ENCODE data around the gene SLC7A8. TPM values are rescaled to one million over a fixed set of nuclear protein-coding genes. Genes with fewer than 3 reads are reported as not detected.

SLC7A8 gene
- total RNA-seq, 4 donors from 2014 or later, result 15.9 to 152 (median 49.3) TPM

DNA sequence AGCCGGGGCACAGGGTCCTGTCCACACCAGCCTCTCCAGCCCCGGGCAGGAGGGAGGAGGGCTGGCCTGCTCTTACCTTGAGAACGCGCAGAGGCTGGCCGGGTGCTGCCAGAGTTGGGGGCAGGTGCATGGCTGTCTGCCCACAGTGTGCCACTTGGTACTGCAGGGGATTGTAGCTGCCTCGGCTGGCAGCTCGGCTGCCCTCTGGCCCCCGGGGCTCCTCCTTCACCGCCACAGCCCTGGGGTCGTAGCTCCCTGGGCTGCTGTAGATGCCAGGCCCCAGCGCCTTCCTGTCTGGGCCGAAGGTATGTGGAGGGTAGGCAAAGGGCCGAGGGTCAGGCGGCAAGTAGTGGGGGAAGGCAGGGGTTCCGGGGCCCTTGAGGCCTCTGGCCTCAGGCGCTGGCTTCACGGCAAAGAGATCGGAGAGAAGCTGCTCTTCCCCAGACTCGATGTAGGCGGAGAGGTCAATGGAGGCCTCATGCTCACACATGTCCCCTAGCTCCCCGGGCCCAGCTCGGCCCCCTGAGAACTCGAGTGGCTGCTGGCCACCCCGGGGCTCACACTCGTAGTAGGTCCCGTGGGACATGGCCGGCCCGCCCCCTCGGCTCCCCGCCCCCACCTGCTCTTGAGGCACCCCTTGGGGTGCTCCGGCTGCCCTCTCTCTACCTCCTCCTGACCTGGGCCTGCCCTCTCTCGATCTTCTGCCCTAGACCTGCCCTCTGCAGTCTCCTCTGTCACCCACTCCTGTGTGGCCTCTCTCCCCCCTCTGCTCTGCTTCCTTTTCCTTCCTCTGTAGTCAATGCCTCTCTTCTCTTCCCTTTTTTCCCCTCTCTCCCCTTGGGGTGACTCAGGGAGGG lies 64.7 kb downstream of the SLC7A8 start, which contains the start of gene CEBPE:
TSS of gene CEBPE (minus strand) at position 750 of the 857 bp plus-strand sequence. CDS start at position 586, 164 bp downstream.
- DNase-seq, result no peak
- H3K4me1 ChIP-seq, result peaks cover 0 to 4% of the 10 kb centered on the region in 2 donors
- TF ChIP-seq POLR2A (IDR thresholded peaks at IDR 0.05), result no peak
- TF ChIP-seq, protein P1, sequence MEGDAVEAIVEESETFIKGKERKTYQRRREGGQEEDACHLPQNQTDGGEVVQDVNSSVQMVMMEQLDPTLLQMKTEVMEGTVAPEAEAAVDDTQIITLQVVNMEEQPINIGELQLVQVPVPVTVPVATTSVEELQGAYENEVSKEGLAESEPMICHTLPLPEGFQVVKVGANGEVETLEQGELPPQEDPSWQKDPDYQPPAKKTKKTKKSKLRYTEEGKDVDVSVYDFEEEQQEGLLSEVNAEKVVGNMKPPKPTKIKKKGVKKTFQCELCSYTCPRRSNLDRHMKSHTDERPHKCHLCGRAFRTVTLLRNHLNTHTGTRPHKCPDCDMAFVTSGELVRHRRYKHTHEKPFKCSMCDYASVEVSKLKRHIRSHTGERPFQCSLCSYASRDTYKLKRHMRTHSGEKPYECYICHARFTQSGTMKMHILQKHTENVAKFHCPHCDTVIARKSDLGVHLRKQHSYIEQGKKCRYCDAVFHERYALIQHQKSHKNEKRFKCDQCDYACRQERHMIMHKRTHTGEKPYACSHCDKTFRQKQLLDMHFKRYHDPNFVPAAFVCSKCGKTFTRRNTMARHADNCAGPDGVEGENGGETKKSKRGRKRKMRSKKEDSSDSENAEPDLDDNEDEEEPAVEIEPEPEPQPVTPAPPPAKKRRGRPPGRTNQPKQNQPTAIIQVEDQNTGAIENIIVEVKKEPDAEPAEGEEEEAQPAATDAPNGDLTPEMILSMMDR (IDR thresholded peaks at IDR 0.05), result no peak
- no peaks in the 10 kb centered on the region for H3K9me3 ChIP-seq
- H3K36me3 ChIP-seq, result no peaks in the 10 kb centered on the region
- H3K27ac ChIP-seq, result no peak within 1 kb of the TSS
- no peak within 1 kb of the TSS for H3K4me3 ChIP-seq
- intact Hi-C loops (cut with DNase I; ENCODE audit: low total_unique reads), result loop anchor here (2.0 kb wide), 1 partner anchor 68 kb away; no protein-coding TSS in a partner anchor
- H3K27me3 ChIP-seq, result no peaks in the 10 kb centered on the region

GRCh38 chr14:23117371-23118020 lies 66.0 kb downstream of the SLC7A8 start:
- Histone ChIP-seq H3K36me3 (no peaks in the 10 kb centered on the region), H3K4me1 (peaks cover 0 to 4% of the 10 kb centered on the region in 2 donors), H3K27me3 (no peaks in the 10 kb centered on the region), H3K27ac (no peak overlapping the region), H3K9me3 (no peaks in the 10 kb centered on the region), H3K4me3 (no peak overlapping the region)
- intact Hi-C loops (cut with DNase I; ENCODE audit: low total_unique reads), result loop anchor here (2.0 kb wide), 1 partner anchor 69 kb away; no protein-coding TSS in a partner anchor
- no peak for DNase-seq
- TF ChIP-seq POLR2A (IDR thresholded peaks at IDR 0.05), result no peak
- TF ChIP-seq, protein P1 (IDR thresholded peaks at IDR 0.05), result no peak

GRCh38 chr14:23115918-23116317 lies 67.5 kb downstream of the SLC7A8 start:
- no peaks in the 10 kb centered on the region for H3K27me3 ChIP-seq
- TF ChIP-seq, protein P1 (IDR thresholded peaks at IDR 0.05), result no peak
- TF ChIP-seq POLR2A (IDR thresholded peaks at IDR 0.05), result no peak
- no peak for DNase-seq
- no peaks in the 10 kb centered on the region for H3K36me3 ChIP-seq
- intact Hi-C loops (cut with DNase I; ENCODE audit: low total_unique reads), result no loop called here
- no peak overlapping the region for H3K27ac ChIP-seq
- H3K4me3 ChIP-seq, result no peak overlapping the region
- H3K4me1 ChIP-seq, result peaks cover 0 to under 1% of the 10 kb centered on the region in 2 donors
- H3K9me3 ChIP-seq, result no peaks in the 10 kb centered on the region

DNA sequence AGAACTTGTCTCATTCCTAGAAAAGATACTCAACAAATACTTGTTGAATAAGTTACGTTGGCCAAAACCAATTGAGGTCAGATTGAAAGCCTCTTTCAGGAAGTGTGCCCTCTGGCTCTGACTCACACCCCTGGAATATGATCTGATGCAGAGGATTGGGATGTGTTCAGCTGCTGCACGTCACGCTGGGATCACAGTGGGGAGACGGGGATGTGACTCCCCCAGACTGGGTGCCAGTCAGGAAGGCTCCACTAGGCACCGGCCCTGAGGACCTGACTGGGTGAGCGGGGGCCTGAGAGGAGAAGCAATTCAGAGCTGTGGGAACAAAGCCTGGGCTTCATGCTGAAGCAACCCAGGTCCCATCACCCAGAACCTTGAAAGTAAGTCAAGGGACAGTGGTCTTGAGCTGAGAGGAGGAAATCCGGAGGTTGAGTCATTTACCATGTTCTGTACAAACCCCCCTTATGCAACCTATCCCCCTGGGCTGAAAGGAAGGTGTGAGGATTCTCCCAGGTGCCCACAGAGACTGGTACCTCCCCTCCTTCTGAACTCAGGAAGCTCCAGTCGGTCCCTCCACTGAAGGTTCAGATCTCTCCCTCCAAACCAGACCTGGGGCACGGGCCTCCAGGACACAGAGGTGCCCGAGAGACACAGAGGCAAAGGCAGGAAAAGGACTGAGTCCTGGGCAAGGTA lies 68.3 kb downstream of the SLC7A8 start:
- no peaks in the 10 kb centered on the region for H3K4me1 ChIP-seq
- DNase-seq, result no peak

More for the DNA sequence above, 68.3 kb downstream of the SLC7A8 start:
- H3K36me3 ChIP-seq, result no peaks in the 10 kb centered on the region
- H3K4me3 ChIP-seq, result no peak overlapping the region
- H3K27me3 ChIP-seq, result no peaks in the 10 kb centered on the region
- H3K9me3 ChIP-seq, result no peaks in the 10 kb centered on the region
- H3K27ac ChIP-seq, result no peak overlapping the region
- intact Hi-C loops (cut with DNase I; ENCODE audit: low total_unique reads), result no loop called here
- TF ChIP-seq, protein P1 (IDR thresholded peaks at IDR 0.05), result no peak
- TF ChIP-seq POLR2A (IDR thresholded peaks at IDR 0.05), result no peak
